ENCODE results near the gene TIAM1.
"Not testable (repeated sequence)": the region's sequence is repeated elsewhere in the genome, so short reads cannot be mapped to it uniquely, and the experiment has no call there.

TIAM1 gene

GRCh38 chr21:31252611-31253010, 91.5 kb downstream of the TIAM1 start:
- no peak for DNase-seq

GRCh38 chr21:31252091-31252490, 92.0 kb downstream of the TIAM1 start:
- no peak for DNase-seq

DNA sequence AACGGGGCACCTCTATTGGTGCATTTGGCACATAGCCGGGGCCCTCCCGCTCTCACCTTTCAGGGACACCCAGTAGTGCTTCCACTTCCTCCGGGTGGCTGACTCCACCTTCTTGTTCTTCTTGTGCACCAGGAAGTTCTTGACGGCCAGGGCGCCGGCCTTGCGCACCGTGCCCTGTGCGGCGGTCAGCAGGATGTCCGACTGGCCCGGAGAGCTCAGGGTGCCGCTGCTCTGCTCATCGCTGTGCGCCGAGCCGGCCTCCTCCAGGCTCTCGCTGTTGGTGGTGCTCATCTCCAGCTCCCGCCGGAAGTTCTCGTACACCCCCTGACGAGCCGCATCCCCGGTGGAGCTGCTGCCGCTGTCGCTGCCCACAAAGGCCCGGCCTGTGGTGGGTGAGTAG, 92.4 kb downstream of the TIAM1 start:
- DNase-seq, result no peak

GRCh38 chr21:31248598-31248997, 95.5 kb downstream of the TIAM1 start:
- no peak for DNase-seq

- no peak for DNase-seq
Observed at GRCh38 chr21:31243611-31244010, 100.5 kb downstream of the TIAM1 start.

GRCh38 chr21:31236528-31236927, 107.5 kb downstream of the TIAM1 start:
- no peak for DNase-seq

GRCh38 chr21:31235671-31236450, 108.2 kb downstream of the TIAM1 start:
- DNase-seq, result no peak

DNA sequence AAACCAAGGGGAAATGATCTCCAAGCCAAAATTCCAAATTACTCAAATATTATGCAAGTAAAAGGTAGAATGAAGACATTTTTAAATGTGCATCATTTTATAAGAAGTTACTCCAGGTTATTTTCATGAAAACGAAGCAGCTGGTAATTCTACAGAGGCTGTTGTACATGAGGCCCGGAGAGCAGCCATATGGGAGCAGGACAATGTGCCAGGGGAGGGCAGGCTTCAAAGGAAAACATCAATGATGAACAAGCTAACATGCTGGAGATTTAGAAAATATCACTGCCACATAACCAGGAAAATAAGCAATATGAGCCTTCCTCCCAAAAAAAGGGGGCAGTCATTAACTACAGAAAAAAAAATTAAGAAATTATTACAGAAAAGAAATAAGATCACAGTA, 109.1 kb downstream of the TIAM1 start:
- no peak for DNase-seq

- DNase-seq, result no peak
Observed at GRCh38 chr21:31233711-31234110, 110.3 kb downstream of the TIAM1 start.

DNA sequence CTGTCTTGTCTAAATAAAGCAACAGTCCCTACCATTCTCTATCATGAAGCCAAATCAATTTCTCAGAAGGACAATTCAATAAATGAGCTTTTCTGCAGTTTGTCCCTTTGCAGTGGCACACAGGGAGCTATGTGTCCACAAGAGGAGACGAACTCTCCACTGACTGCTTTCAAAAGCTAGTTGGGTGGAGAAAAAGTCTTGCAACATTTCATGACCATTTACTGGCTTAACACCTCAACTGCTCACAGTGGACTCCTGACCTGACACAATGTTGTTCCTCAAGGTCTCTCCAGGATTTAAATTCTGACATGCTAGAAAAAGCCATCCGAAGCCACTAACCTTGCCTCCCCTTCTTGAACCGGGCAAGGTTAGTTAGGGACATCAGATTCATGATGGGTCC, 111.7 kb downstream of the TIAM1 start:
- no peak for DNase-seq

DNA sequence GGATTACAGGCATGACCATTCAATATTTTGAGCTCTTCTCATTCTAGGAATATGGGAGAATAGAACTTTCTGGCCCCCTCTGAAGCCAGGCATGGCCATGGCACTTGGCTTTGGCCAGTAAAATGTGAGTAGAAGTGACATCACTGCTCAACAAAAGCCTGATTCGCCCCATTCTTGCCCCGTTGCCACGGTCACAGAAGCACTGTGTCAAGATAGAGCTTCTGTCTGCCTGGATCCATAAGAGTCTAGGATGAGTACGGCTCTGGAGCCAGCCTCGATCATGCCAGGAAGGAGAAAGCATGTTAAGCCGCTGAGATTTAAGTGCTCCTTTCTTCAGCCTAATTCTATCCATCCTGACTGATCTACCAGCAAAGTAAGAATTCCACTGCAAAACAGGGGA, 113.1 kb downstream of the TIAM1 start:
- no peak for DNase-seq

- DNase-seq, result not testable (repeated sequence)
Observed at GRCh38 chr21:31228723-31229122, 115.3 kb downstream of the TIAM1 start.

GRCh38 chr21:31225713-31226112, 118.3 kb downstream of the TIAM1 start:
- DNase-seq, result no peak

DNA sequence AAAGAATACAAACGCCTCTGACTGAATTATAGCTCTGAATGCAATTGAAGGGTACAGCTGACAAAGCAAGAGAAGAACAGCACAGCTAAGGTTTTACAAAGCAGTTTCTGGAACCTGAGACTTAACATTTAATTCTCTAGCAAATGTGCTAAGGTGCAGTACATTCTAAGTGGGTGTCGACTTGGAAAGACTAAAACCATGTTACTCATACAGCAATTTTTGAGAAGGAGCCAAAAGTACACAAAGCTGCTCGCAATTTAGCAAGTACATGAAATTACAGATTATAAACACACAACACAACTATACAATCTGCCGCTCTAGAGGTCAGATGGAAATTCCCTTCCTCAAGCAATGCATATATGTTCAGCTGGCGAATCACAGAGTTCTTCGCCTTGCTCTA, 121.9 kb downstream of the TIAM1 start:
- no peak for DNase-seq

- DNase-seq, result no peak
Observed at GRCh38 chr21:31221043-31221442, 123.0 kb downstream of the TIAM1 start.

- no peak for DNase-seq
Observed at GRCh38 chr21:31220575-31220974, 123.5 kb downstream of the TIAM1 start.

GRCh38 chr21:31218830-31219608, 125.0 kb downstream of the TIAM1 start:
- no peak for DNase-seq

- DNase-seq, result no peak
Observed at GRCh38 chr21:31216206-31216605, 127.9 kb downstream of the TIAM1 start.

GRCh38 chr21:31213787-31214186, 130.3 kb downstream of the TIAM1 start:
- DNase-seq, result no peak

- no peak for DNase-seq
Observed at GRCh38 chr21:31211836-31212235, 132.2 kb downstream of the TIAM1 start.

- DNase-seq, result no peak
Observed at GRCh38 chr21:31205412-31205811, 138.6 kb downstream of the TIAM1 start.

DNA sequence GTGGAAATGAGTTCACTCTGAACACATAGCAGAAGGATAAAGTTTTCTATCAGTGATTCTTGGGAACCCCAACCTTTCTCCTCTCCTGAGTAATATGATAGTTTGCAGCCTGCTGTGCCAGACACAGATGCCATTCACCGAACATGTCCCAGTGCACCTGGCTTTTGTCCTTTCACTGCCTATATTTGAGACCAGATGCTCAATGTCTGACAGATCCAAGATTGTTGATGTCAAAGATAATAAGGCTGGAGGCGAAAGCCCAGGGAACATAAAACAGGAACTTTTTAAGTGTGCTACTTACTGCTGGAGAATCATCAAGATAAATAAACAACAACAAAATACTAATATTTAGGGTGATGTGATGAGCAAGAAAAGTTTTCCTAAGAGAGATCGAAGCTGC, 139.3 kb downstream of the TIAM1 start:
- no peak for DNase-seq

DNA sequence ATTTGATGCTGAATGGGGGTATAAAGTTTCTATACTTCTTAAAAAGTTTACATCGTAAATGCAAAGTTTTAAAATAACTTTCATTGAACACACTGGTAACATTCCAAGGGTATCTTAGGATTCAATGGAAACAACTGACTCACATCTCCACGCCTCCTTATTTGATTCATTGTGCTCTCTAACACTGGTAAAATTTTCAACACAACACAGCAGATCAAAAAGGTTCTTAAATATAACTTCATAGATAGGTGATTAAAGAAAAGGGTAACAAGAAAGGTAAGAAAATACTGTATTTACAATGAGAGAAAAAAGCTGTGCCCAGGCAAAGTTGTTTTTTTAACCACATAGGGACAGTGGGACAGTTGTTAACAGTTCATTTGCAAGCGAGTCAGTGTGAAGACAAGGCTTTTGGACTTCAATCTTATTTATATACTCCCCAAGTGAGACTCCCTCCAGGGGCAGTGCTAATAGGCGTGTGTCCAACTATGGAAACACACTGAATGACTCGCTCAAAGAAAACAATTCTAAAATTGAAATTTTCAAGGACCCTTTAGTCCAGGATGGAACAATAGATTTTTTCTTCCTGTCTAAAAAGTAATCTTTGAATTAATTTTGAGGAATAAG, 140.5 kb downstream of the TIAM1 start:
- no peak for DNase-seq

- DNase-seq, result no peak
Observed at GRCh38 chr21:31201548-31201947, 142.5 kb downstream of the TIAM1 start.
